Activated CD8-positive, alpha-beta T cell treated with anti-CD3 and anti-CD28 coated beads for 36 hours (primary cell): ENCODE data around the gene LRRC58. TPM values are rescaled to one million over a fixed set of nuclear protein-coding genes. Genes with fewer than 3 reads are reported as not detected.
"Not testable (repeated sequence)": the region's sequence is repeated elsewhere in the genome, so short reads cannot be mapped to it uniquely, and the experiment has no call there.

Experiments used
- ATAC-seq: fragments of 200-7000 bp; cut with Tn5 transposase; one replicate; pipeline ENCODE4 v1.10.0; 2021; ENCODE audit warnings: mild to moderate bottlenecking, moderate library complexity
- CTCF ChIA-PET: fragments of 350-600 bp; sonication (Branson Sonifier 250); formaldehyde crosslinking; loops from one replicate; lab custom pipeline; 2021; ENCODE audit warnings: antibody characterized with exemption; lab: Charles Lee
- POLR2A ChIA-PET: fragments of 350-600 bp; sonication (Branson Sonifier 250); formaldehyde crosslinking; loops from one replicate; lab custom pipeline; 2021; ENCODE audit warnings: antibody characterized with exemption; lab: Charles Lee
- DNase-seq: peaks from one replicate; pipeline ENCODE4 v3.0.0-alpha.2; 2020
- H3K27ac Mint-ChIP-seq: one replicate; pipeline ENCODE4 v1.8.0; 2021; ENCODE audit warnings: mild to moderate bottlenecking, mixed read lengths
- H3K27me3 Mint-ChIP-seq: one replicate; pipeline ENCODE4 v1.8.0; 2021; ENCODE audit warnings: mixed read lengths
- H3K36me3 Mint-ChIP-seq: one replicate; pipeline ENCODE4 v1.8.0; 2021; ENCODE audit warnings: low read depth, mixed read lengths
- H3K4me1 Mint-ChIP-seq: one replicate; pipeline ENCODE4 v1.8.0; 2021; ENCODE audit warnings: low read depth, mixed read lengths
- H3K4me3 Mint-ChIP-seq: one replicate; pipeline ENCODE4 v1.8.0; 2021; ENCODE audit warnings: mild to moderate bottlenecking, moderate library complexity, mixed read lengths
- H3K9me3 Mint-ChIP-seq: one replicate; pipeline ENCODE4 v1.8.0; 2021; ENCODE audit warnings: mixed read lengths
- intact Hi-C: fragments of 100-400 bp; cut with micrococcal nuclease; formaldehyde crosslinking; loops from one replicate; pipeline ENCODE4 v1.10.0; 2022
- total RNA-seq, 2 experiments: library from RNA; stranded (reverse); gene quantifications; one replicate each; pipeline ENCODE4 v1.2.3, GENCODE V29; 2021
- TF ChIP-seq, protein P1 (sequence below): fragments of 200-600 bp; IDR thresholded peaks from one replicate; pipeline ENCODE4 v1.8.0; 2022; ENCODE audit warnings: antibody characterized with exemption, mild to moderate bottlenecking

LRRC58 gene
- total RNA-seq, 2 experiments from 2014 or later, result 29.1 to 30.7 TPM

DNA sequence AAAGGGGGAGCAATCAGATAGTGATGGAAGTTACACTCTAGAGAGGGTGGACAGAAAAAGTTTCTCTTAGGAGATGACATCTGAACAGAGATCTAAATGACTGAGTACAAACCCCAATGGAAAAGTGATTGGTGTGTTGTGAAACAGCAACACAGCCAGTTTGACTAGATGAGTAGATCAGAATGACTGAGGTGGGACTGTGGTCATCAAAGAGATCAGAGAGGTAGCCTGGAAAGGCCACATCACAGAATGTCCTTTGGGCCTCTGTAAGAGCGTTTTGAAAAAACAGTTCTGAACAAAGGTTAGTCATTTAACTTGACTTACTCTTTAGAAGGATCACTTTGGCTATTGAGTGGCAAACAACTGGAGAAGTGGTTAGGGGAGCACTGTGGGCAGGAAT is 10.6 kb downstream of the LRRC58 start:
- Mint-ChIP-seq H3K27me3 (no peaks in the 10 kb centered on the region), H3K4me3 (no peak overlapping the region), H3K9me3 (peaks cover 20% of the 10 kb centered on the region), H3K4me1 (peaks cover 43% of the 10 kb centered on the region), H3K36me3 (peaks cover 56% of the 10 kb centered on the region), H3K27ac (peak overlapping the region; percentile 27)
- DNase-seq (peak; percentile 40), ATAC-seq (peak; percentile 90)
- TF ChIP-seq, protein P1, sequence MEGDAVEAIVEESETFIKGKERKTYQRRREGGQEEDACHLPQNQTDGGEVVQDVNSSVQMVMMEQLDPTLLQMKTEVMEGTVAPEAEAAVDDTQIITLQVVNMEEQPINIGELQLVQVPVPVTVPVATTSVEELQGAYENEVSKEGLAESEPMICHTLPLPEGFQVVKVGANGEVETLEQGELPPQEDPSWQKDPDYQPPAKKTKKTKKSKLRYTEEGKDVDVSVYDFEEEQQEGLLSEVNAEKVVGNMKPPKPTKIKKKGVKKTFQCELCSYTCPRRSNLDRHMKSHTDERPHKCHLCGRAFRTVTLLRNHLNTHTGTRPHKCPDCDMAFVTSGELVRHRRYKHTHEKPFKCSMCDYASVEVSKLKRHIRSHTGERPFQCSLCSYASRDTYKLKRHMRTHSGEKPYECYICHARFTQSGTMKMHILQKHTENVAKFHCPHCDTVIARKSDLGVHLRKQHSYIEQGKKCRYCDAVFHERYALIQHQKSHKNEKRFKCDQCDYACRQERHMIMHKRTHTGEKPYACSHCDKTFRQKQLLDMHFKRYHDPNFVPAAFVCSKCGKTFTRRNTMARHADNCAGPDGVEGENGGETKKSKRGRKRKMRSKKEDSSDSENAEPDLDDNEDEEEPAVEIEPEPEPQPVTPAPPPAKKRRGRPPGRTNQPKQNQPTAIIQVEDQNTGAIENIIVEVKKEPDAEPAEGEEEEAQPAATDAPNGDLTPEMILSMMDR, result no peak
- ChIA-PET POLR2A (no interaction called here), CTCF (no interaction called here)
- intact Hi-C loops, result no loop called here

DNA sequence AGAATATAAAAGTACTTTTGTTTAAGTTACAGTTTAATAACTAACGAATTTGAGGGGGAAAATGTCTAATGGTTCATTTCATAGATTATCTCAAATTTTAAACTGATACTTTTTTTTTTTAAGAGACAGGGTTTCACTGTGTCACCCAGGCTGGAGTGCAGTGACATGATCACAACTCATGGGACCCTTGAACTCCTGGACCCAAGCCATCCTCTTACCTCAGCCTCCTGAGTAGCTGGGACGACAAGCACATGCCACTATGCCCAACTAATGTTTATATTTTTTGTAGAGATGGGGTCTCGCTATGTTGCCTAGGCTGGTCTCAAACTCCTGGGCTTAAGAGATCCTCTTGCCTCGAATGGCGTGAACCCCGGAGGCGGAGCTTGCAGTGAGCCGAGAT is 16.5 kb downstream of the LRRC58 start:
- no peak for DNase-seq
- ATAC-seq, result no peak
- CTCF ChIA-PET, result interaction anchor here (1.1 kb wide), 1 partner anchor 85 kb away, joined by 3 read pairs; no protein-coding TSS in a partner anchor
- intact Hi-C loops, result no loop called here
- H3K4me3 Mint-ChIP-seq, result no peak overlapping the region
- H3K27ac Mint-ChIP-seq, result no peak overlapping the region
- no peaks in the 10 kb centered on the region for H3K9me3 Mint-ChIP-seq
- TF ChIP-seq, protein P1, result no peak
- peaks cover 10% of the 10 kb centered on the region for H3K4me1 Mint-ChIP-seq
- POLR2A ChIA-PET, result interaction anchor here (1.8 kb wide), 1 partner anchor 15 kb away, joined by 6 read pairs; no protein-coding TSS in a partner anchor
- peaks cover 39% of the 10 kb centered on the region for H3K36me3 Mint-ChIP-seq
- no peaks in the 10 kb centered on the region for H3K27me3 Mint-ChIP-seq

DNA sequence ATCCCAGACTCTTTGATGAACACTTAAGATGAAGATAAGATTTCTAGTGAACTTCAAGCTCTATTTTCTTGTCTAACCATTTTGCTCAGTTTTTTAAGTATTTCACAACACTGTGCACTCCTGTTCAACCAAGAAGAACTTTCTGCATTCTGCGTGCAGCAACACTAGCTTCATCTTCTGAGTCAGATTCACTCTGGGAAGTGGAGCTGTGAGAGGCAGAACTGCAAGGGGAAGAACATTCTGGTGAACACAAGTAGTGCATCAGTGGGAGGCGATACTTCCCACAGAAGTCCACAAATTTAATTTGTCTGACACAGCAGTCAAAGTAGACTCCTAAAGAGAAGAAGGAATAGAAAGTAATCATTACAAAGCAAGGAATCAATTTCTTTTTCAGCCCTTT is 18.1 kb downstream of the LRRC58 start:
- intact Hi-C loops, result no loop called here
- peaks cover 3% of the 10 kb centered on the region for H3K4me1 Mint-ChIP-seq
- TF ChIP-seq, protein P1, result no peak
- POLR2A ChIA-PET, result interaction anchor here (1.5 kb wide), 2 partner anchors 11 to 22 kb away, joined by 3 to 4 read pairs; no protein-coding TSS in a partner anchor
- peaks cover 40% of the 10 kb centered on the region for H3K36me3 Mint-ChIP-seq
- no peak for ATAC-seq
- no peak overlapping the region for H3K4me3 Mint-ChIP-seq
- CTCF ChIA-PET, result interaction anchor here (1.0 kb wide), 1 partner anchor 13 kb away, joined by 4 read pairs; no protein-coding TSS in a partner anchor
- DNase-seq, result no peak
- no peaks in the 10 kb centered on the region for H3K9me3 Mint-ChIP-seq
- H3K27me3 Mint-ChIP-seq, result no peaks in the 10 kb centered on the region
- no peak overlapping the region for H3K27ac Mint-ChIP-seq

DNA sequence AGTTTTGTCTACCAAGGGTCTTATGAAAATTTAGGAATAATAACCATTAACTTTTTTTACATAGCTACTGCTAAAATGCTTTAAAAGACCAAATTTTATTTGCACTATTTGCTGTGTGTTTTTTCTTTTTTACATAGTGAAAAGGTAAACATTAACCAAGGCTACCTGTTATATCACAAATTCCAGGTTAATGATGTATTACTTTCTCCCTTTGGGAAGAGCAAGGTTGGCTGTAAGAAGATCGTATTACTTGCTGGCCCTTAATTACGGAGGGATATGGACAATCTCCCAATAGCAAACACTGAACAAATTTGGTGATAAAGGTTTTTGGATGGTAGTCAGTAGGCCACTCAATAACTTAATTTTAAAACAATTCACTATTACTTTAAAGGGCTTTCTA is 22.4 kb downstream of the LRRC58 start:
- Mint-ChIP-seq H3K36me3 (peaks cover 39% of the 10 kb centered on the region), H3K4me3 (no peak overlapping the region), H3K9me3 (no peaks in the 10 kb centered on the region), H3K27me3 (no peaks in the 10 kb centered on the region), H3K4me1 (peaks cover 7% of the 10 kb centered on the region), H3K27ac (no peak overlapping the region)
- ChIA-PET POLR2A (no interaction called here), CTCF (no interaction called here)
- ATAC-seq, result no peak
- TF ChIP-seq, protein P1, result no peak
- intact Hi-C loops, result no loop called here
- no peak for DNase-seq

DNA sequence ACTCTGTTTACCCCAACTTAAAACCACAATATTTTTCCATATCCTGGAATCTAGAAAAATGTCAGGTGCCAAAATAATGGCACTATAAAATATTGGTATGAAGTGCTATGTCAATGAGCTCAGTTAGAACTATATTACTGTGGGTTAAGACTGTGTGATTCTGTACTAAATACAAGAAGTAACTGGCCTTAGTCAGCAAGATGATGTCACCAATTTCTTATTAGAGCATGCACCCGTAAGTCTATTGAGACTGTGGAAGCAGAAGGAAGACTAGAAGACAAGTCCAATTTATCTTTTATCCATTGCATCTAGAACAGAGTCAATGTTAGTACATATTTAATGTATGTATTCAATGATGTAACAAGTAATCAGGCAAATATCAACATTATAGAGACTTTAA is 25.0 kb downstream of the LRRC58 start:
- TF ChIP-seq, protein P1, result no peak
- POLR2A ChIA-PET, result no interaction called here
- ATAC-seq, result no peak
- peaks cover 2% of the 10 kb centered on the region for H3K9me3 Mint-ChIP-seq
- no peak overlapping the region for H3K4me3 Mint-ChIP-seq
- peaks cover 7% of the 10 kb centered on the region for H3K4me1 Mint-ChIP-seq
- no peak overlapping the region for H3K27ac Mint-ChIP-seq
- CTCF ChIA-PET, result no interaction called here
- H3K27me3 Mint-ChIP-seq, result no peaks in the 10 kb centered on the region
- peaks cover 43% of the 10 kb centered on the region for H3K36me3 Mint-ChIP-seq
- DNase-seq, result no peak
- intact Hi-C loops, result no loop called here

DNA sequence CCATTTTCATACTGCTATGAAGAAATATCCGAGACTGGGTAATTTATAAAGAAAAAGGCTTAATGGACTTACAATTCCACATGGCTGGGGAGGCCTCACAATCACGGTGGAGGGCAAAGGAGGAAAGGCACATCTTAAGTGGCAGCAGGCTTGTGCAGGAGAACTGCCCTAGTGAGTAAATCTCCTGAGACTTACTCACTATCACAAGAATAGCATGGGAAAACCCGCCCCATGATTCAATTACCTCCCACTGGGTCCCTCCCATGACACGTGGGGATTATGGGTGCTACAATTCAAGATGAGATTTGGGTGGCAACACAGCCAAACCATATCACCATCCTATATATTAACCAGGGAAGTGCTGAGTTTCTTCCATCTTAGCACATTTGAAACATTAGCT is 25.4 kb downstream of the LRRC58 start:
- peak; percentile 21 for DNase-seq
- intact Hi-C loops, H3K4me3 Mint-ChIP-seq, CTCF ChIA-PET, ATAC-seq, H3K27ac Mint-ChIP-seq, H3K27me3 Mint-ChIP-seq, H3K9me3 Mint-ChIP-seq, H3K4me1 Mint-ChIP-seq, POLR2A ChIA-PET: not testable (repeated sequence)
- H3K36me3 Mint-ChIP-seq, result peaks cover 46% of the 10 kb centered on the region
